SH-SY5Y (cell line): ENCODE measurements around the gene PTPRG.

Experiments
- GATA2 ChIP-seq: IDR thresholded peaks from 2 replicates; pipeline ENCODE4 v1.6.1; 2011; ENCODE audit warnings: mild to moderate bottlenecking, low read depth, low read length
- GATA3 ChIP-seq: IDR thresholded peaks from 2 replicates; pipeline ENCODE4 v1.6.1; 2011; ENCODE audit warnings: low read depth, mild to moderate bottlenecking, low read length, moderate library complexity

The PTPRG gene

DNA sequence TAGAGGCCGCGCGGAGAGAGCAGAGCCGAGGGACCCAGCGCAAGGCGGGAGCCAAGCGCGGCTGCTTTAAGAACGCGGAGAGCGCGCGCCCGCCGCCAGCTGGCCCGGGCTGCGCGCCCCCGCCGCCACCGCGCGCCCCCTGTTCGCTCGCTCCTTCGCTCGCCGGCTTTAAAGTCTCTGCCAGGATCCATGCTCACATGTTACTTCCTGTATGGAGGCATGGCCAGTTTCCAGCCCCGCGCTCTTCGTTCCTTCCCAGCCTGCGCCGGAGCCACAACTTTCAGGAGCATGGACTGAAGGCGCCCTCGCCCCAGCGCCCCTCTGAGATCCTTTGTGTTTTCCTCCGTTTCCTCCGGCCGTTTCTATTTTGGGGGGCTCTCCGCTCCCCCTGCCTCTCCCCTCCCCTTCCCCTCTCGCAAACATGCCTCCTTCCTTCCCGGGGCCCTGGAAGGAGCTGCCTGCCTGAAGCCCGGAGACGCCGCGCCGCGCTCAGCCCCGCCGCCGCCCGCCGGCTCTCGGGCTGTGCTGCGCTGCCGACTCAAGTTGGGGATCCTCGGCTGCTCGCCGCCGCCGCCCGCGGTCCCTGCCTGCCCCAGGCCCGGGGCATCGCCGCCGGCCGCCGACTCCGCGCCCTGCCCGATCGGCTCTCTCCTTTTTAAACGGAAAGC lies at the start of gene PTPRG:
Gene PTPRG, plus strand, starts transcription at position 198 of the 668 bp plus-strand sequence. CDS start 717 bp downstream, outside the sequence.
- TF ChIP-seq GATA2 = no peak
- TF ChIP-seq GATA3 = no peak

DNA sequence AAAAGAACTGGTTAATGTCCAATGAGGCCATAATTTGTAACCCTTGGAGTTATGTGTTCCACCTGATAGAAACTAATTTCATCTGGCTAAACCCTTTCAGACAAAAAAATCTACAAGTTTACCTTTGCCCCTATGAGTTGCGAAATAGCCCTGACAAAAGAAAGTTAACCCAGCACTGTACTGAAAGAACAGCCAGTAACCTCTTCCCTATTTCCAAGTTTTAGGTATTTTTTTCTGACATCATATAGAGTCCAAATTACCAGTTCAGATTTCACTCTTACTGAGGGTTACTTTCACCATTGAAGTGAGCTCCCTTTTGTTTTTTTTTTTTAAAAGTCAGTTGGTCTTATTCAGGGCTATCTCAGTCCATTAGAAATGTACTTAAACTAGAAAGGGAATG lies 42.8 kb upstream of the PTPRG start:
- TF ChIP-seq GATA2 (no peak), GATA3 (no peak)

DNA sequence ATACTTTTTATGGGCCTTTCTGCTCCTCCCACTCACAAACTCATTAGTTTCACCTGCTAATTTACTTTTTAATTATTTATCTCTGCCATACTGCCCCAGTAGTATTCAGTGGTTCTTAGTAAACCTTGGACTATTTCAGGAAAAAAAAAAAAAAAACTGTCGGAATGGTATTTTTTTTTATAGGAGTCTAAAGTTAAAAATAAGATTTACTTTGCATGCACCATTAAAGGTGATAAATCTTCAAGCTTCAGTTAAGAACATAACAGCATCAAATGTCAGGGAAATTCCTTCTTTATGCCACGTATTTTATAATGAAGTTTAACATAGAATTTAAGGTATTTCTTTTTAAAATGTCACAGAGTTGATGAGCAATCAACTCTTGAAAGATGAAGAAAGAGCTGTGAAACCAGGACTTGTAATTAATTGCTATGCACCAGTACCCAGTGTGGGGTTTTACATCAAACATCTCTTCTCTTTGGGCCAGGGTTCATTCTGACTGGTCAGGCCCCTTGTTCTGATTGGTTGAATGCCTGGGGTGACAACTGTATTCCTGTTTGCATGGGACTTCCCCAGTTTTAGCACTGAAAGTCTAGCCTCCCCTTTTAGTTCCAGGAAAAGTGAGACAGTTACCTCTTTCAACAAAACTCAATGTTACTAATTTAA lies 40.3 kb upstream of the PTPRG start:
- no peak for TF ChIP-seq GATA2
- no peak for TF ChIP-seq GATA3

DNA sequence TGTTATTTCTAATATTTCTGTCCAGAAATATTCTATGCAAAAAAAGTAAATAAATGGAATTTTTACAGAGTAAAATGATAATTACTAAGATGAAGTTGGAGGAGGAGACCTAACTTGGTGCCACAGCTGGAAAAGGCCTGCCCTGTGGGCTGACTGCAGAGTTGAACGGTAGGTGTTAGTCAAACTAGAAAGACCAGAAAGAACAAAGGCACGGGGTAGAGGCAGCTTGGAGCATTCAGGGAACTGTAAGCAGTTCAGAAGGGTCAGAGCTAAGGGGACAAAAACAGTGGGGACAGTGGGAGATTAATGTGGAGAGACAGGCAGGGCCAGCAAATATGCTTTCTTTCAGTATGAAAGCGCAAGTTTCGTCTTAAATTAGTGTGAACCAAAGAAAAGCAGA lies 39.3 kb upstream of the PTPRG start:
- TF ChIP-seq GATA2 (no peak), GATA3 (no peak)

DNA sequence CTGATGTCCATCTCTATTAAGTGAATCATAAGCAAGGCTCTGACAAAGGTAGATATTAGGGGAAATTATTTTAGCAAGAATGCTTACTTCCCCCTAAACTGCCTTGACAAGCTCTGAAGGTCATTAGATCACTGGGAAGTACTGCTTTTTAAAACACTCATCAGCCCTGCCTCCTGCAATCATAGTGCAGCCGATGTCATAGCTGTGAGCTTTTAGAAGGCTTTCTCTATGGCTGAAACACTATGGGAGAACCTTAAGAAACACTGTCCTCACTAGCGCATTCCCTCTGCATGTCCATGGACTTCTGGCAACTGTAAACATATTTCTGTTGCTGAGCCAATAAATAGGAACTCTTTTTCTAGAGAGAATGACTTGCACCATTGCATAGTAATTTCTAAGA lies 38.7 kb upstream of the PTPRG start:
- TF ChIP-seq GATA3 (no peak), GATA2 (no peak)

DNA sequence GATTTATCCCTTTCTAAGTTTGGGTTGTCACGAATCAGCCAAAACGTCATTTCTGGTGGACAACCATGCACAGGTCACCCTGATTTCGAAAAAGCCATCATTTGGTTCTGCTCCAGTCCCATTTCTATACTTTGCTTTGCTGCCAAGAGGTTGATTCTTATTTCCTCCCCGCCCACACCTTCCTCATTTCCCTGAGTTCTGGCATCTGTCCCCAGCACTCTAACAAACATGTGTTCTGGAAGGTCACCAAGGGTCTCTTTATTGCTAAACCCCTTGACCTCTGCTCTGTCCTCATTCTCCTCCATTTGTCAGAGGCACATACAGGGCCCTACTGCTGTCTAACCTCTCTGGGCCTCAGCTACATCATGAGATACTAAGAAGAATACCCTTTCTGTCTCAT lies 36.4 kb upstream of the PTPRG start:
- TF ChIP-seq GATA2 = no peak
- no peak for TF ChIP-seq GATA3

DNA sequence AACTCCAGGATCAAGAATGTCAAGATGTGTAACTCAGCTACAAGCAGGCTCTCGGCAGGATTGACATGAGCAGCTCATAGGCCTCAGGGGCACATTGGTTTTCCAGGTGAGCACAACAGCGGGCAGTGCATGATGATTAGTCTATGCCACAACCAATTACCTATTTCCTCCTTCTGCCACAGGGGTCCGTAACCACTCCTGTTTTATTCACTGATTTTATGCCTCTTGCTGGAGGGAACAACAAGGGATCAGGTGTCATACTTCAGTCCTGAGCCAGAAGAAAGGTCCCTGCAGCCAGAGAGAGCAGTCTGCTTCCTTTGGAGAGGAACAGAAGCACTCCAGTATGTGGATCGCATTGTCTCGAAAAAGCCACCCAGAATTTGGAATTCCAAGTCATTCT lies 35.1 kb upstream of the PTPRG start:
- TF ChIP-seq GATA3 (no peak), GATA2 (no peak)

DNA sequence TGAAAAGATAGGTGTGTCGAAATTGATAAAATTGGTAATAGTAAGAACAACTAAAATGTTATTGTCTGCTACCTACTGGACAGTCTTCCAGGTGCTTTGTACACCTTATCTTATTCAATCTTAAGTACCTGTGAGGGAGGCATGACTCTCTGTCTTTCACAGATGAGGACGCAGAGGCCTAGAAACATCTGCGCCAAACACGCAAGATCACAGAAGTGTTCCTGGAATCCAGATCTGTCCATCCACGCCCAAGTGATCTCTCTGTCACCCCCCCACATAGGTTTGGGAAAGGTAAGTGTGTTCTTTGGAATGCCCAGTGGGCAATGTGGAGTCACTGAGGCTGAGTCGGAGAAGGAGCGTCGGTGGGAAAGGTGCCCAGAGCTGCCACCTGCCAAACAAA lies 34.4 kb upstream of the PTPRG start:
- no peak for TF ChIP-seq GATA3
- no peak for TF ChIP-seq GATA2

DNA sequence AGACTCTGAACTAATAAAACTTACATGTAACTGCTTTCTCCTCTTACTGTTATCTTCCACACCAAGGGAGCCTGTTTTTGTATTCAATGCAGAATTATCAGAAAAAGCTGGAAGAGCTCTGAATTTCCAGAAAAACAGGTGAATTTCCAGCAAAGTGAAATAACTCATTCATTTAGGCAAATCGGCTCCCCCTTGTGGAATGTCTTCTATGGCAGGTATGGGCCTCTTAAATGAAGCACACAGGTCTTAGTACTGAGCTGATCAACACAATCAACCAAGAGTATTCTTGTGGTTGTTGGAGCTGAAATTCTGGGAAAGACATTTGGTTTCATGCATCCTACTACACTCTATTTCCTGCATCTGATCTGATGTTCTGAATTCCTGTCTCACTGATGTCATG lies 31.0 kb upstream of the PTPRG start:
- TF ChIP-seq GATA2 (no peak), GATA3 (no peak)

DNA sequence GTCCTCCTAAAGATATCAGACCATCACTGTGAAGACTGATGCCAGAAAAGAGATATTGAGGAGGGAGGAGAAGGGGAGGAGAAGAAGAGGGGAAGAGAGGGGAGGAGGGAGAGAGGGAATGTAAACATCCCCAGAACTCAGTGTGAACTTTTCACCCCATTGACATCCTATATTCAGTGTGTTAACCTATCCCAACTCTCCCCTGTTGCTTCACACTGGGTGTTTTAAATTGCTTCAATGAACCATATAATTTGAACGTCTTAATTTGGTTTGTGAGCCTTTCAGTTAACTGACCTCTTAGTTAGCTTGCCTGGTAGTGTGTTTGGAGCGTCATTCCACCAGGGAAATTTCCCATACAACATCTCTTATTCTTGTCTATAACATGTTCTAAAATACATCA lies 29.8 kb upstream of the PTPRG start:
- no peak for TF ChIP-seq GATA2
- no peak for TF ChIP-seq GATA3

DNA sequence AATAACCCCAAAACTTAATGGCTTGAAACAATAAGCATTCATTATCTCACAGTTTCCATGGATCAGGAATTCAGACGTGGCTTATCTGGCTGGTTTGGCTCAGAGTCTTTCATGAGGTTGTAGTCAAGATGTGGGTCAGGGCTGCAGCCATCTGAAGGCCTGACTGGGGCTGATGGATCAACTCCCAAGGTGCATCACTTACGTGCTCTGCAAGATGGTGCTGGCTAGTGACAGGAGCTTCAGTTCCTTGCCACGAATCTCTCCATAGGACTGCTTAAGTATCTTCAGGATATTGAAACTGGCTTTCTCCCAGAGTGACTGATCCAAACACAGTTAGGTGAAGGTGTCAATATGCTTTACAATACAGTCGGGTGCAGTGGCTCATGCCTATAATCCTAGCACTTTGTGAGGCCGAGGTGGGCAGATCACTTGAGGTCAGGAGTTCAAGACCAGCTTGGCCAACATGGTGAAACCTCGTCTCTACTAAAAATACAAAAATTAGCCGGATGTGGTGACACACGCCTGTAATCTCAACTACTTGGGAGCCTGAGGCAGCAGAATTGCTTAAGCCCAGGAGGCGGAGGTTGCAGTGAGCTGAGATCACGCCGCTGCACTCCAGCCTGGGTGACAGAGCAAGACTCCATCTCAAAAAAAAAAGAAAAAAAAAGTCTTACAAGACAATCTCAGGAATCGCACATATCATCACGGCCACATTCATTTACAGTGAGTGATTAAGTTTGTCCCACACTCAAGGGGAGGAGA lies 28.5 kb upstream of the PTPRG start:
- TF ChIP-seq GATA2 = no peak
- TF ChIP-seq GATA3 = no peak

DNA sequence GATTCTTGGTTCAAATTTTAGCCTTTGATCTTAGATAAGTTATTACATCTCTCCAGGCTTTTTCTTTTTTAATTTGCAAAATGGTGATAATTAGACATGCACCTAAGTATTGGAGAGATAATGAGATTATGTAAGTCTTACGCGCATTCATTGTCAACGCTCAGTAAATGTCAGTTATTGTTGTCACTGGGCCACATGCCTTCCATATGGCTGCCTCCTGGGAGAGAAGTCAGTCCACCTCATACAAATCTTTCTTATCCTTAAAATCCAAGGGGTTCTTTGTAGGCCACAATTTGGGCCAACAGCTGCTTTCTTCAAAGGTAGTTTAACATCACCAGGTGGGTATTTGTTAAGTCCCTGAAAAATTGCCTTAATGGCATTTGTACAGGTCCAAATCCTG lies 25.5 kb upstream of the PTPRG start:
- TF ChIP-seq GATA2 = no peak
- no peak for TF ChIP-seq GATA3

DNA sequence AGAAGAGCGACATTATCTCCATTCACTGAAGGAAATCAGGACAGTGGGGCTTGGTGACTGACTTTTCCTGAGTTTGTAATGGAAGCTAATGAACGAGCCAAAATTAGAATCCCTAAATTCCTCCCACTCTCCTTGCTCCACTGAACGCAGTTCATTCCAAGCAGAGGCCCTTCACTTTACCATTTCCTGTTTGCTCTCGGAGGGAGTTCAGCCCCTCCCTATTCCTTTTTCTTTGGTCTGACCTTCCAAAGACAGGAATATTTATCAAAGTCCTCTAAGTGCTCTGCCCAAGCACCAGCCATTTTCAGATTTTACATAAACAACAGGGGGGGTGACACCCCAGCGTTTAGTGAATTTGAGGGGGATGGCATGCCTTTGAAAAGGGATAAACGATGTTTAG lies 24.0 kb upstream of the PTPRG start:
- TF ChIP-seq GATA2 (no peak), GATA3 (no peak)

DNA sequence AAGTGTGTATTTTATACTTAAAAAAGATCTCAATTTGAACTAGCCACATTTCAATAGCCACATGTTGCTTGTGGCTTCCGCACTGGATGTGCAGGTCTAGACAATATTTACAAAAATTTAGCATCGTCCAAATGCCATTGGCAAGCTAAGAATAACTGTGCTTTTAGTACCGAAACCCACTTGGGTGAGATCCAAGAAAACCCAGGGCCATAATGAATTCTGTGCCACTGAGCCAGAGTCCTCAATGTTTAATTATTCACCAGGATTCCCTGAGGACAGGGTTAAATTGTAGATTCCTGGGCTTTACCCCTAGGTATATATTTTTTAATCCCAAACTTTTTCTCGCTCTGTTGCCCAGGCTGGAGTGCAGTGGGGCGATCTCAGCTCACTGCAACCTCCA lies 22.9 kb upstream of the PTPRG start:
- TF ChIP-seq GATA2 = no peak
- TF ChIP-seq GATA3 = no peak

DNA sequence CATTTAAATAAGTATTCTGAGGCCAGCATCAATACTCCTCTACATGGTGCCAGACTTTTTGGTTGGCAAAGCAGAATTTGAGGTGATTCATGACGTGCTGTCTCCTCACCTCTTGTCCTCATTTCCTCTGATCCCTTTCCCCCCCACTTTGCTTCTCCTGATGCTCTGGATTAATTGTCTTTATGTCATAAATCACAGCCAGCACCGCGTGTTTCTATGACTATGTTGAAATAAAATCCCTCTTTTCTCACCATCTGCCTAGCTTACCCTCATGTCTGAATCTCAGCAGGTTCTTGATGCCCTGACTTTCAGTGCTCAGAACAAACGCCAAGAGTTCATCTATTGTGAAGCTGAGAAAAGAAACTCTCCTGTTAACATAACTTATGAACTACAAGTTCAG lies 19.7 kb upstream of the PTPRG start:
- TF ChIP-seq GATA2 (no peak), GATA3 (no peak)

DNA sequence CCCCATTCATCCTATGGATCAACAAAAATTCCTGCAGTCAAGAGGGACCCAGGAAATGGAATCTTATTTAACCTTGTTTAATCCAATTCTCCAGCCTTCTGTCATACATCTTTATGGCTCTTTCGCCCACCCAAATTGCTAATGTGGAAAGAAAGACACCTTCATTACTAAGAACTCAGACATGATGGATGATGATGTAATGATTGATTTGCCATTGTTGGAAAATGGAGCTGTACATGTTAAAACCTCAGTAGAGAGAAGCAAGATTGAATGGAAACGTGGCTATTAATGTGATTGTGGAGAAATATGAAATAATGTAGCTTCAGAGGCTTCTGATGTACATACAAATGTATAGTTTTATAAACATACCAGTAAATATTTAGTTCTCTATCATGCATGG lies 15.7 kb upstream of the PTPRG start:
- TF ChIP-seq GATA2 (no peak), GATA3 (no peak)
